ENCODE data around the gene TGM2.

TGM2 gene

DNA sequence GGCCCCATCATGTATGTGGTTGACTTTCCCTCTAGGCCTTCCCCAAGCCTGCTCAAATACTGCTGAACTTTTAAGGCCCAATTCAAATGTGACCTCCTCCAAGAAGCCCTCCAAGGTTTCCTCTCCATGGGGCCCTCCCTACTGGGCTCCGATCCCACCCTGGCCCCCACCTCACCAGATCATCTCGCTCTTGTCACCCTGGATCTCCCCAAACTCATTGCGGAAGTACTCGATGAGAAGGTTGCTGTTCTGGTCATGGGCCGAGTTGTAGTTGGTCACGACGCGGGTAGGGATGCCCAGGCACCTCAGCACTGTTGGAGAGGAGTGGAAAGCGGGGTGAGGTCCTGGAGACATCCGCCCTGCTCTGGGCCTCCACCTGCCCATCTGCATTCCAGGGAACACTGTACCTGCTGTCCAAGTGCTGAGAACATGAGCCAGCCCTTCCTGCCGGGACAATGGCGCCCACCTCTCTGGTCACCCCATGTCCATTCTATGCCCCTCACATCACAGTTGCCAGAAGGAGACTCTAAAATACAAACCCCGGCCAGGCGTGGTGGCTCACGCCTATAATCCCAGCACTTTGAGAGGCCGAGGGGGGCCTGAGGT, 23.1 kb downstream of the TGM2 start:
- no peak for DNase-seq

- no peak for DNase-seq
Measured at GRCh38 chr20:38141204-38141888, 23.7 kb downstream of the TGM2 start.

- no peak for DNase-seq
Measured at GRCh38 chr20:38139977-38140753, 24.9 kb downstream of the TGM2 start.

- DNase-seq, result no peak
Measured at GRCh38 chr20:38139156-38139912, 25.7 kb downstream of the TGM2 start.

DNA sequence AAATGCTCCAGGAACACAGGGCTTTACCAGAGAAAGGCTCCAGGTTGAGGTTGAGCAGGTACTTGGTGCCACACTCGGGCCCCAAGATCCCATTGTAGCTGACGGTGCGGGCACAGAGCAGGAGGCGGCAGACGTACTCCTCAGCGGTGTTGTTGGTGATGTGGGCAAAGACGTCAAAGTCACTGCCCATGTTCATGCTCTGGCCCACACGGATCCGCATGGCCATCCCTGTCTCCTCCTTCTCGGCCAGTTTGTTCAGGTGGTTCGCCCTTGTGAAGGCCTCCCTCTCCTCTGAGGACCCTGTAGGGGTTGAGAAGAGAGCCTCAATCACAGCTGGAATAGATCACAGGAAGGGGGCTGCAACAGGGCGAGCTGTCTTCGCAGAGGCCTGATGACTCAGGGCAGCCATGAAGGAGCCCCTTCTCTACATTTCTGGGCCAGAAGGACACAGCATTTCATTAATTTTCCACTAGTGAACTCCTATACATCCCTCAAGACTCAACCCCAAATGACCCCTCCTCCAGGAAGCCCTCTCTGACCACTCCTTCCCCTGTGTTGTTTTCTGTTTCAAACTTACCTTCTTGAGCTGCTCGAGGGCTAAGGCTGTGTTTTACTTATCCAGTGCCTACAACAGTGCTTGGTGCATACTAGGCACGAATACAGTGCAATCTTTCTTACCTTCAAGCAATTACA, 26.8 kb downstream of the TGM2 start:
- DNase-seq, result no peak

DNA sequence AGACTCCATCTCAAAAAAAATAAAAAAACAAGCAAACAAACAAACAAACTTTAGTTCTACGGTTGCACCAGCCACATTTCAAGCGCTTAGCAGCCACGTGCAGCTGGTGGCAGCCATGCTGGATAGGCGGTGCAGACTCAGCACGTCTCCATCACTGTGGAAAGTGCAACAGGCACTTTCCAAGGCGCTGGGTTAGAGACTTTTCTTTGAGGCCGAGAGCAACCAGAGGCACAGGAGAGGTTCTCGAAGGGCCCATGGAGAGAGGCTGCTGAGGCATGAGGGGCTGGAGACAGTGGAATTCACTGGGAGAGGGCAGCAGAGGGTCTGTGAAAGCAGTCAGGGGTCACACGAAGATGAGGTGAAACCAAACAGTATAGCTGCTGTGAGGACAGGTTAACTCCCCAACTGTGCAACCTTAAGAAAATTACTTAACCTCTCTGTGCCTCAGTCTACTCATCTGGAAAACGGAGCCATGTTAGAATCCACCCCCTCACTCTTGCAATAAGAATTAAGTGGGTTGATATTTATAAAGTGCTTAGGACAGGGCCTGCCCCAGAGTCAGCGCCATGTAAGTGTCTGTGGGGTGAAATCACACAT, 27.5 kb downstream of the TGM2 start:
- no peak for DNase-seq

DNA sequence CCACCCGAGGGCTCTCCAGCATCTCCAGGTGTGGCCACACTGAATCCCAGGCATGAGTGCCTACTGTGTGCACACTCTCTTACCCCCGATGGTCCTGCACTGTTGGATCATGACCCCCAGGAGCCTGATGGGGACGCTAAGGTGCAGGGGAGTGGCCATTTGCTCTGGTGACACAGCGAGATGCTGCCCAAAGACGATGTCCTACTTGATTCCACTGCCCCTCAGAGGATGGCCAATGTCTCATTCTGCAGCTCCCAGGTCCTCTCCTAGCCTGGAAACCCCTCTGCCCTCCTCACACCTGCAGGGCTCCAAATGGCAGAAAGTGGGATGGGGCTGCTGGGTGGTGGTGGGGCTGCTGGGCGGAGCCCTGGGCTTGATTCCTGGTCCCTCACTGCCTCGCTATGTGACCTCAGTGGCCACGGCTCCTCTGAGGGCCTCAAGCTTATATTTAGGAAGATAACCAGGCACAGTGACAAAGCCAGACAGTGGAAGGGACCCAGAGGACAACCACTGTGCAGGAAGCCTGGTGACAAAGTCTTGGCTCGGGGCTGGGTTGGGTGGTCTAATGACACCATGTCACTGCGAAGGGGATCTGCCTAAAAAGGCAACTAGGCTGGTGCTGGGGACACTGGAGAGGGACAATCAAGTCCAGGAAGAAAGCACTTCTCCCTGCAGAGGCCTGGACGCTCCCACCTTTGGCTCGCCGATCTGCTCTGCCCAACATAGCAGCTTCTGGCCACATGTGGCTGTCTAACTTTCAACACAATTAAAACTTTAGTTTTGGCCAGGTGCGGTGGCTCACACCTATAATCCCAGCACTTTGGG, 28.4 kb downstream of the TGM2 start:
- DNase-seq, result no peak

- DNase-seq, result no peak
Measured at GRCh38 chr20:38135651-38136420, 29.2 kb downstream of the TGM2 start.

- DNase-seq, result no peak
Measured at GRCh38 chr20:38135271-38135650, 29.8 kb downstream of the TGM2 start.

DNA sequence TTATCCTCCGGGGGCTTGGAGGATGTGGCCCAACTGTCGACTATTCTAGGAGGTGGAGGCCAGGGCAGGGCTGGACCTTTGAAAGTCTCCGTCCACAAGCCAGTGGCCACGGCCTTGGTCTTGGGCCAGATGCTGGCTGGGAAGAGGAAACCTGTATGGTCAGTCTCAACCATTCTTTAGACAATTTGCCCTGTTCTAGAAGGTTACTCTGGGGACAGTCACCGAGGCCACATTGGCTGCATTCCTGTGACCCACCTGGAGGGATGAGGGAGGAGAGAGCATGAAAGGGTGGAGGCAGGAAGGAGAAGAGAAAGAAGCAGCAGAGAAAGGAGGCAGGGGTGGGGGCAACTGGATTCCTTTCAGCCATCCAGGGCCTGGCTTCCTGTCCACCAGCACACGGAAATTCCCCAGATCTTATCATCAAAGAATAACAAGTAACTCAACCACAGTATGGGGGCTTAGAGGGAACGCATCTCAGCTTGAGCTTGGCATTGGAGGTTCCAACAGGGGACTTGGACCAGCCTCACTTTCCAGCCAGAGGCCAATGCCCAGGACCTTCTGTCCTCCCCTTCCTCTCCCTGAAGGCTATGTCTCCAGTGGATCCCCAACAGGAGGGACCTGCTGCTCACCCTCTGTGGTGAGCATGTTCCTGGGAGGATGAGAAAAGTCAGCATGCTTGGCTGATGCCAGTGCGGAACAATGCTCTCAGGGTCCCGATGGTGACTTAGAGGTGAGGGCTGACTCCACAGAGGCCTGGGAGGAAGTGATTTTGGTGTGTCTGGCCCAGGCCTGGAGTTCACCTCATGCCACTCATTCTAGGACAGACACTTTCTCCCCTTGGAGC, 30.4 kb downstream of the TGM2 start:
- DNase-seq, result no peak

GRCh38 chr20:38133680-38134426, 31.2 kb downstream of the TGM2 start:
- DNase-seq, result no peak

GRCh38 chr20:38132910-38133501, 32.1 kb downstream of the TGM2 start:
- no peak for DNase-seq

DNA sequence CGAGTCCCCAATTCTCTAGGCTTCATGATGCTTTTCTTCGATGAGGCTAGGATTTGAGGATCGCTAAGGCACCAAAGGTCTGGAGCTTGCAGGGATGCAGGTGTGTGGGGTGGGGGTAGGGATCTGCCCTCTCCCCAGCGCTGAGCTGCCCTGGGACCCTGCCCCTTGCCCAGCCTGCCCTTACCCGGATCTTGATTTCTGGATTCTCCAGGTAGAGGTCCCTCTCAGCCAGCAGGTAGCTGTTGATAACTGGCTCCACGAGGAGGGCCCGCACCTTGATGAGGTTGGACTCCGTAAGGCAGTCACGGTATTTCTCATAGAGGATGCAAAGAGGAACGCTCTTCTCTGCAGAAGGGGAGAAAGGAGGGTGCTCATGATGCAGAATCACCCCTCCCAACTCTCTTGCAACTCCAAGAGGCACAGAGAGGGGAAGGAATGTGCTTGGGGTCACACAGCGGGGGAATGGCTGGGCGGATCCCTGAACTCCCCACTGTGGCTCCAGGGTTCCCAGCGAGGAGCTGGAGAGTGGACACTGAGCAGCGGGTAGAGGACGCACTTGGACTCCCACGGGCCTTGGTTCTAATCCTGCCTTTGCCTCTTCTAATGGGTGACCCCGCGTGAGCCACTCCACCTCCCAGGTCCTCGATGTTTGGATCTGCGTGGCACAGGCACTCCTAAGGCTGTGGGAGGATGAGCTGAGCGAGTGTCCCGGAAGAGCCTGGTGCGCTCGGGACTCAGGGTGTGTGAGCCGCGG, 32.7 kb downstream of the TGM2 start:
- DNase-seq, result no peak

DNA sequence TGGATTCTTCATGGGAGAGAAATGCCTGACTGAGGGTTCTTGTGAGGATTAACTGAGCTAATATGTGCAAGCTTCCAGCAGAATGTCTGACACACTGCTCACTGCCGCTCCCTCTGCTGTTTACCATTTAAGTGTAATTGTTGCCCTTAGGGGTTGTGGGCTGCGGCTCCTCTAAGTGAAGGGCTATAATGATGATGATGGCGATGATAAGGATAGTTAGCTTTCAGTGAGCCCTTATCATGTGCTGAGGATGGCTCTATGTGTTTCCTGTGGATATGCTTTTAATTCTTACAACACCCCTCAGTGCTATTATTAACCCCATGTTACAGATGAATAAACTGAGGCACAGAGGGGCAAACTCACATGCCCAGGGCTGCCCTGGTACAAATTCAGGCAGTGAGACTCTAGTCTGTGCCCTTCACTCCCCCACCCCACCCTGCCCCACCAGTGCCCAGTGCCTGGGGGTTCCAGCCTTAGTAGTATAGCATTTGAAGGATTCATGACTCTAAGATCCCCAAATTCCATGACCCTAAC, 33.4 kb downstream of the TGM2 start:
- DNase-seq, result no peak

- DNase-seq, result no peak
Measured at GRCh38 chr20:38130687-38131587, 34.1 kb downstream of the TGM2 start.

DNA sequence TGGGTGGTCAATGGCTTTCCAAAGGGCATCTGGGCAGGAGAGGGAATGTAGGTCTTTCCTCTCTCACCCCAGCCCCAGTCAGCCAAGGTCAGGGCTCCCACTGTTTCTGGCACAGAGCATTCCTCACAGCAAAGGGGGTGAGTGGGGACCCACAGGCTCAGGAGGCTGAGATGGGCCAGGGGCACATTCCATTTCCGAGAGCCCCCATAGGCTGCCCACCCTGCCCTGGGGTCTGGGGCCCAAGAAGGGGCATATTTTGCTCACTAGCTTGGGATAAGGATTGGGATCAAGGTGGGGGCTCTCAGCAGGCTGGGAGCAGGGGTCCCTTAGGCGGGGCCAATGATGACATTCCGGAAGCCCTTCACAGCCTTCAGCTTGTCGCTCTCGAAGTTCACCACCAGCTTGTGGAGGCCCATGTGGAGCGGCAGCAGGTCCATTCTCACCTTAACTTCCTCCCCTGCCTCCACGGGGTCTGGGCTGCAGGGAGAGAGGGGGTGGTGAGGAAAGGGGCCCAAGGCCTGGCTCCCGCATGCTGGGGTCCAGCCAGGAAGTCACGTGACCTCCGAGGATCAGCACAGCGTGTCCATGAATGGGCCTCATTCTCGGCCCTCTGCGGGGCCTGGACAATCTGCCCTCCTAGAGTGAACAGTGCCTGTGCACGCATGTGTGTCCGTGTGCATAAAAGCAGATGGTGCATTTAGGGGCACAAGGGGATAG, 35.0 kb downstream of the TGM2 start:
- no peak for DNase-seq
